ENCODE data around the gene EMP1. TPM values are rescaled to one million over a fixed set of nuclear protein-coding genes. Genes with fewer than 3 reads are reported as not detected.

EMP1 gene
- total RNA-seq, 2 experiments from 2014 or later = 13.5 to 20.9 TPM

Other genes starting within 250 kb of the EMP1 start
- not detected for gene GPRC5D, start 244.6 kb upstream of the EMP1 start, total RNA-seq
- 10 to 100 TPM; 14.8 to 17.8 TPM for gene HEBP1, start 196.5 kb upstream of the EMP1 start, total RNA-seq
- gene FAM234B, start 152.3 kb upstream of the EMP1 start, total RNA-seq = 1 to 10 TPM; 8.1 to 8.9 TPM
- not detected for gene GSG1, start 93.1 kb upstream of the EMP1 start, total RNA-seq

All from activated CD8-positive, alpha-beta memory T cell treated with anti-CD3 and anti-CD28 coated beads for 36 hours (primary cell).